ENCODE data around the gene HIVEP2. TPM values are rescaled to one million over a fixed set of nuclear protein-coding genes. Genes with fewer than 3 reads are reported as not detected.

The HIVEP2 gene
- total and polyA plus RNA-seq, 3 donors from 2014 or later = 4.7 to 10.8 (median 10.7) TPM

GRCh38 chr6:142790257-142790656 is 154.7 kb downstream of the HIVEP2 start:
- intact Hi-C loops (cut with DNase I; ENCODE audit: low total_unique reads) = no loop called here
- TF ChIP-seq CTCF (IDR thresholded peaks at IDR 0.05) (no peak), POLR2A (IDR thresholded peaks at IDR 0.05) (no peak)
- Histone ChIP-seq H3K36me3 (ENCODE audit: low read depth, missing control alignments) (no peaks in the 10 kb centered on the region), H3K27me3 (no peaks in the 10 kb centered on the region), H3K4me3 (no peak overlapping the region), H3K9me3 (no peaks in the 10 kb centered on the region), H3K27ac (no peak overlapping the region), H3K4me1 (no peaks in the 10 kb centered on the region)
- WGBS, 2 donors = 91 to 96% methylated on average over 1 of the region's 1 CpG
- DNase-seq = no peak

GRCh38 chr6:142787422-142787821 is 157.6 kb downstream of the HIVEP2 start:
- intact Hi-C loops (cut with DNase I; ENCODE audit: low total_unique reads) = no loop called here
- H3K9me3 ChIP-seq = no peaks in the 10 kb centered on the region
- no peak overlapping the region for H3K27ac ChIP-seq
- TF ChIP-seq POLR2A (IDR thresholded peaks at IDR 0.05) (no peak), CTCF (IDR thresholded peaks at IDR 0.05) (no peak)
- WGBS, 2 donors = 93 to 97% methylated on average over 2 of the region's 2 CpGs
- H3K27me3 ChIP-seq = no peaks in the 10 kb centered on the region
- no peaks in the 10 kb centered on the region for H3K4me1 ChIP-seq
- H3K4me3 ChIP-seq = no peak overlapping the region
- DNase-seq = no peak
- no peaks in the 10 kb centered on the region for H3K36me3 ChIP-seq (ENCODE audit: low read depth, missing control alignments)

- intact Hi-C loops (cut with DNase I; ENCODE audit: low total_unique reads) = no loop called here
- Histone ChIP-seq H3K9me3 (no peaks in the 10 kb centered on the region), H3K27ac (no peak overlapping the region)
Observed at GRCh38 chr6:142786476-142786875, 158.5 kb downstream of the HIVEP2 start.

GRCh38 chr6:142784344-142784743 is 160.6 kb downstream of the HIVEP2 start:
- no peak for DNase-seq
- WGBS, 2 donors = 64 to 65% methylated on average over 3 of the region's 3 CpGs
- Histone ChIP-seq H3K4me1 (no peaks in the 10 kb centered on the region), H3K27ac (no peak overlapping the region), H3K4me3 (no peak overlapping the region), H3K36me3 (ENCODE audit: low read depth, missing control alignments) (no peaks in the 10 kb centered on the region), H3K9me3 (no peaks in the 10 kb centered on the region), H3K27me3 (no peaks in the 10 kb centered on the region)
- no peak for TF ChIP-seq CTCF (IDR thresholded peaks at IDR 0.05)
- TF ChIP-seq POLR2A (IDR thresholded peaks at IDR 0.05) = no peak
- intact Hi-C loops (cut with DNase I; ENCODE audit: low total_unique reads) = no loop called here

More at GRCh38 chr6:142786476-142786875, 158.5 kb downstream of the HIVEP2 start:
- H3K27me3 ChIP-seq = no peaks in the 10 kb centered on the region
- no peak overlapping the region for H3K4me3 ChIP-seq
- DNase-seq = no peak
- TF ChIP-seq POLR2A (IDR thresholded peaks at IDR 0.05) (no peak), CTCF (IDR thresholded peaks at IDR 0.05) (no peak)
- H3K36me3 ChIP-seq (ENCODE audit: low read depth, missing control alignments) = no peaks in the 10 kb centered on the region
- H3K4me1 ChIP-seq = no peaks in the 10 kb centered on the region

- no peaks in the 10 kb centered on the region for H3K9me3 ChIP-seq
- 93 to 97% methylated on average over 2 of the region's 2 CpGs for WGBS, 2 donors
- H3K4me3 ChIP-seq = no peak overlapping the region
- no peak overlapping the region for H3K27ac ChIP-seq
- no peaks in the 10 kb centered on the region for H3K36me3 ChIP-seq (ENCODE audit: low read depth, missing control alignments)
- intact Hi-C loops (cut with DNase I; ENCODE audit: low total_unique reads) = no loop called here
- DNase-seq = no peak
- no peaks in the 10 kb centered on the region for H3K27me3 ChIP-seq
- no peaks in the 10 kb centered on the region for H3K4me1 ChIP-seq
- TF ChIP-seq CTCF (IDR thresholded peaks at IDR 0.05) = no peak
- no peak for TF ChIP-seq POLR2A (IDR thresholded peaks at IDR 0.05)
Observed at GRCh38 chr6:142783499-142783898, 161.5 kb downstream of the HIVEP2 start.
